Thymus (tissue), 11 donors: ENCODE results near the gene CNGA2. TPM values are rescaled to one million over a fixed set of nuclear protein-coding genes. Genes with fewer than 3 reads are reported as not detected.
A peak's percentile ranks its signal among the peaks of the same experiment; 100 is the strongest.

Source experiments
- DNase-seq, 9 donors: peaks; one replicate each; pipeline ENCODE4 v3.0.0-alpha.2; 2013; ENCODE audit warnings: low spot score in 9 of 9, low read depth in 6 of 9, missing footprints in 1 of 9
- H3K27ac ChIP-seq, 2 donors: one replicate each; pipeline ENCODE4 v1.5.1; 2013; ENCODE audit warnings: control low read depth in 1 of 2, low read depth in 1 of 2, low read length in 1 of 2, mild to moderate bottlenecking in 1 of 2, moderate library complexity in 1 of 2
- H3K27me3 ChIP-seq, 2 donors: one replicate each; pipeline ENCODE4 v1.5.1; 2013; ENCODE audit warnings: low read length in 1 of 2; ENCODE audit not compliant: control insufficient read depth in 2 of 2, insufficient read depth in 1 of 2
- H3K36me3 ChIP-seq, 2 donors: one replicate each; pipeline ENCODE4 v1.5.1; 2013; ENCODE audit warnings: low read length in 1 of 2, mild to moderate bottlenecking in 1 of 2, moderate library complexity in 1 of 2; ENCODE audit not compliant: control insufficient read depth in 2 of 2, insufficient read depth in 2 of 2
- H3K4me1 ChIP-seq, 2 donors: one replicate each; pipeline ENCODE4 v1.5.1; 2013; ENCODE audit warnings: low read length in 2 of 2; ENCODE audit not compliant: control insufficient read depth in 2 of 2, insufficient read depth in 2 of 2
- H3K4me3 ChIP-seq, 2 donors: one replicate each; pipeline ENCODE4 v1.5.1; 2013; ENCODE audit warnings: low read length in 2 of 2, control low read depth in 1 of 2, mild to moderate bottlenecking in 1 of 2
- H3K9me3 ChIP-seq, 2 donors: one replicate each; pipeline ENCODE4 v1.5.1; 2013; ENCODE audit warnings: low read length in 1 of 2, mild to moderate bottlenecking in 1 of 2; ENCODE audit not compliant: control insufficient read depth in 2 of 2, insufficient read depth in 1 of 2
- WGBS: extraction: QIAGEN DNeasy Blood & Tissue Kit; methylation state at CpG from one replicate; pipeline ENCODE4 v1.1.7; 2013; 5-methylcytosine and 5-hydroxymethylcytosine counted together
- polyA plus RNA-seq: library from polyadenylated mRNA; stranded (reverse); fragments of 200-250 nt; gene quantifications from one replicate; pipeline ENCODE4 v1.2.3, GENCODE V29; 2013
- total RNA-seq: library from RNA; stranded (reverse); fragments of 120-200 nt; gene quantifications from one replicate; pipeline ENCODE4 v1.2.4, GENCODE V29; 2013
- donor health status: healthy.

Gene CNGA2
- total and polyA plus RNA-seq, 2 donors = 0.02 to 0.09 TPM

DNA sequence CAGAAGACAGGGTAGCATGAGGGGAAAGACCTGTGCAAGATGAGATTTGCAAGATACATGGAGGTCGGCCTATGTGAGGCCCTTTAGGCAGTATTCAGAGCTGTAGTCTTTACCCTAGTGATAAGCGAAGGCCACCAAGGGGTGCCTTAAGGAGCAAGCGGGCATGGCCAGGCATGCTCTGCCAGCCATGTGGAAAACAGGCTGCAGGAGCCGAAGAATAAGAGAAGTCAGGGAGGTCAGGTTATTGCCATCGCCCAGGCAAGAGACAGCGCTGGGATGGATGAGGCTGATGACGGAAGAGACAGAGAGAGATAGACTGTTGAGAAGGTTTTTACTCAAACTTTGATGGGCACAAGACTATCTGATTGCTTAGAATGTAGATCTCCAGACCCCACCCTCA lies 25.7 kb upstream of the CNGA2 start:
- Histone ChIP-seq H3K4me1 (no peaks in the 10 kb centered on the region), H3K9me3 (no peaks in the 10 kb centered on the region), H3K4me3 (no peak overlapping the region), H3K27ac (no peak overlapping the region), H3K27me3 (peaks cover 0 to 2% of the 10 kb centered on the region in 2 donors), H3K36me3 (no peaks in the 10 kb centered on the region)
- 98% methylated on average over 7 of the region's 7 CpGs for WGBS
- DNase-seq = no peak

DNA sequence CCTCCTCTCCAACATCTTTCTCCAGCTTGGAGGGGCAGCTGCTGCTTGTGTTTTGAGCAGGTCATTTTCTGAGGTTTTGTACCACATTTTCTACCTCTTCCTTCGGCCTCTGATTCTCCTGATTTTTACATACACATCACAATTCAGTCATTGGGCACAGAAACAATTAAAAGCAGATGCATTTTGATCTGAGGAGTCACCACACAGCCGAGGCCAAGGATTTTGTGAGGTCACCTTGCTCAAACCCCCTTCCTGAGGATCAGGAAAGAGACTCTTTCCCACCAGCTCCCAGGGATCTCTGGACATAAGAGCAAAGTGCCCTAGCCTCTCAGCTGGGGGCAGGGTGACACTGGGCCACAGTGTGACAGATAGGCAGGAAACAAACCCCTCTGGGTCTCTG lies 24.1 kb upstream of the CNGA2 start:
- Histone ChIP-seq H3K4me3 (no peak overlapping the region), H3K27me3 (no peaks in the 10 kb centered on the region), H3K9me3 (no peaks in the 10 kb centered on the region), H3K36me3 (no peaks in the 10 kb centered on the region), H3K4me1 (no peaks in the 10 kb centered on the region), H3K27ac (no peak overlapping the region)
- no peak for DNase-seq
- WGBS = 85% methylated on average over 2 of the region's 2 CpGs

DNA sequence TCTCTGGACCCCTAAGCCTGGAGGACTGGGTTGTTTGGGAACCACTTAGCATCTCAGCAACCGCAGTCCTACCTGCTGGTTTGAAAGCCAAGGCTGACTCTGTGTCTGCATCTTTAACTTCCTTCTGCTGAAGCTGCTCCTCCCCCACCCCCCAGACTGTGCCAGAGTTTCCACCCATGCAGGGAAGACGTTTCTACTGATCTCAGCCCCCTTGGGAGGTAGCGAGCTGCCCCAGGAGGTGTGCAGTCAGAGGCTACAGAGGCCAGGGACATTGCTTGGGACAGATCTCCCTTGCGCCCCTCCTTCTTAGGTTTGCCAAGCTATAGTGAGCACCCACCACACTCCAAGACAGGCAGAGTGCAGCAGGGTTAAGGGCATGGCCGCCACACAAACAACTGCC lies 23.4 kb upstream of the CNGA2 start:
- H3K27ac ChIP-seq = no peak overlapping the region
- H3K9me3 ChIP-seq = no peaks in the 10 kb centered on the region
- 64% methylated on average over 5 of the region's 5 CpGs for WGBS
- no peak for DNase-seq
- no peaks in the 10 kb centered on the region for H3K27me3 ChIP-seq
- no peak overlapping the region for H3K4me3 ChIP-seq
- no peaks in the 10 kb centered on the region for H3K36me3 ChIP-seq
- no peaks in the 10 kb centered on the region for H3K4me1 ChIP-seq

DNA sequence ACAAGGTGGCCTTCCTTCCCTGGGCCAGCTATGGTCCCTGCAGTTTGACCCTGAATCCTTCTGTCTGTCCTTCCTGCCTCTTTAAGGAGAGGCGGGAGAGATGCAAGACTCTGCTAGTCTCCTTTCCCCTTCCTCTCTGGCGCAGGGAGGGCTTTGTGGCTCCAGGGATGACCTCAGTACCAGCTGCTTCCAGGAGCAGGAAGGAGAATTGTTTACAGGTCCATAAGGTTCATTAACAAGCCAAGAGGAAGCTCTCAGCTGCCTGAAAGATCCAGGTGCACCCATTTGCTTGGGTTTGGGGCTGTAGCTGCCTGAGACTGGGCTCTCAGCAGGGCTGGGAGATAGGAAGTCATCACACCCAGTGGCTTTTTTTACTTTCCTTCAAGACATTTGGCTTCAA lies 22.8 kb upstream of the CNGA2 start:
- Histone ChIP-seq H3K27me3 (no peaks in the 10 kb centered on the region), H3K9me3 (no peaks in the 10 kb centered on the region), H3K36me3 (no peaks in the 10 kb centered on the region), H3K27ac (no peak overlapping the region), H3K4me3 (no peak overlapping the region), H3K4me1 (no peaks in the 10 kb centered on the region)
- WGBS = 33% methylated on average over 2 of the region's 2 CpGs
- DNase-seq = no peak

DNA sequence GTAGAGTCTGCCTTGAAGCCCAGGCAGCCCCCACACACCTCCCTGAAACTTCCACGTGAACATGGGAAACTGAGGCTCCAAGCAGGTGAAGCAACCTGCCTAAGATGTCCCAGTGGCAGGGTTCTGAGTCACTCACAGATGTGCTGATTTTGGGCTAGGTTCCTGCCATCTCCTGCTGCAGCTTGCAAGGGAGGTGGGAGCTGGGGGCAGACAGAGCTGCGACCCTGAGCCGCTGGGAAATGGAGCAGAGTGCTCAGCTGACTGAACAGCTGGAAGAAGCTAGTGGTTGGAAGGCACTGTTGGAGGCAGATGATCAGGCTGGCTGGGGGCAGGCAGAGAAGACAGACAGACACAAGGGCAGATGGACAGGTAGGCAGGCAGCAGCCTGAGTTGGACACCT lies 22.3 kb upstream of the CNGA2 start:
- H3K27me3 ChIP-seq = no peaks in the 10 kb centered on the region
- 83% methylated on average over 3 of the region's 3 CpGs for WGBS
- H3K4me3 ChIP-seq = no peak overlapping the region
- no peak overlapping the region for H3K27ac ChIP-seq
- H3K9me3 ChIP-seq = no peaks in the 10 kb centered on the region
- H3K36me3 ChIP-seq = no peaks in the 10 kb centered on the region
- no peak for DNase-seq
- no peaks in the 10 kb centered on the region for H3K4me1 ChIP-seq

DNA sequence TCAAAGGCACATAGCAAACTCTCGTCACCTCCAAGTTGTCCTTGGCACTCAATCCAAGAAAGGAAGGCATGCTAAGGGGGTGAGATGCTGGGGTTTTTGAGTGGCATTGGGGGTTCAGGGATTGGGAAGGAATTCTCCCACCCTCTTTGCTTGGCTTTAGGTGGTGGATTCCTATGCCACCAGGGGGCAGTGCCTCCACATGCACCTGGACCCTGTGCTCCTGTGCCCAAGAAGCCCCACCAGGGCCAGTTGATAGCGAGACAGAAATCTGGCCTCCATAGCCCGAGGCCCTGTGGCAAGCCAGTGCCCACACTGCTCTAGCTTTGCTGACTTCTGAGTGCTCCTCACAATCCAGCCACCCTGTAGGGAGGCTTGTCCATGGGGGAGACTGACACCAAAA lies 20.7 kb upstream of the CNGA2 start:
- Histone ChIP-seq H3K27me3 (no peaks in the 10 kb centered on the region), H3K4me1 (no peaks in the 10 kb centered on the region), H3K27ac (no peak overlapping the region), H3K36me3 (no peaks in the 10 kb centered on the region), H3K4me3 (no peak overlapping the region), H3K9me3 (no peaks in the 10 kb centered on the region)
- peak in 1 of 9 donors; percentile 14 for DNase-seq
- WGBS = 58% methylated on average over 3 of the region's 3 CpGs

DNA sequence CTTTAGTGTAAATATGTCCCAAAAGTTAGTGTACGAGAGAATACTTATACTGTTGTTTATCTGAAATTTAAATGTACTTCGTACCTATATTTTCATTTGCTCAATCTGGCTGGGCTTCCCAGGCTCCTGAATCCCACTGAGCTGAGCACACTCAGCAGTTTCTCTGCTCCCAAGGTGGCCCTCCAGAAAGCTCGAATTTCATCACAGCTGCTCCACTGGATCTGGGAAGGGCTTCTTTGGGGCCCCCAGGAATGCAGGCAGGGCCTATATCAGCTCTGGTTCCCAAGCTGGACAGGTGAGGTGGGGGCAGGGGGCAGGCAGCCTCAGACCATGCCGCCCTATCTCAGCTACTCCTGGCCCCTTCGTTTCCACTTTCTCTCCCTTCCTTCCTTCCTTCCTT lies 20.2 kb upstream of the CNGA2 start:
- no peaks in the 10 kb centered on the region for H3K4me1 ChIP-seq
- no peak overlapping the region for H3K4me3 ChIP-seq
- no peaks in the 10 kb centered on the region for H3K27me3 ChIP-seq
- no peak overlapping the region for H3K27ac ChIP-seq
- no peaks in the 10 kb centered on the region for H3K36me3 ChIP-seq
- no peaks in the 10 kb centered on the region for H3K9me3 ChIP-seq
- WGBS = 71% methylated on average over 5 of the region's 5 CpGs
- DNase-seq = no peak

DNA sequence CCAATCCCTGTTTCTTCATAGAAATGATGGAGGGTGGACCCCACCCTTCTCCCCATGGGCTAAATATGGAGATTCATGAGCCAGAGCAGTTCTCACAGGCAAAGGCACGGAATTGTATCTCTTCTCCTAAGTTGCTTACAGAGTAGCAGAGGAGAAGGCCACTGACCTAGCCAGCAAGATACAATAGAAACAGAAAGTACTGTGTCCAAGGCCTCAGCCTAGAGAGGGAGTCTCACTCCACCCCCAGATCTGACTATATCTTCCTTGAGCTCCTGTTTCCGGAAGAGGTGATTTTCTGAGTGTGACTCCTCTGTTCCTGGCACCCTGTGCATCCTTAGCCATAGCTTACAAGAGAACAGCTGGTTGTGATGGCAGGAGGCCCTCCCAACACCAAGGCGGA lies 18.8 kb upstream of the CNGA2 start, which contains the start of gene FATE1:
FATE1 (plus strand) TSS at position 284 of the 400 bp plus-strand sequence; CDS start at position 369, 85 bp downstream.
- 91% methylated on average over 3 of the region's 3 CpGs for WGBS
- H3K4me1 ChIP-seq = no peaks in the 10 kb centered on the region
- no peak within 1 kb of the TSS for H3K27ac ChIP-seq
- H3K27me3 ChIP-seq = no peaks in the 10 kb centered on the region
- no peaks in the 10 kb centered on the region for H3K9me3 ChIP-seq
- H3K36me3 ChIP-seq = no peaks in the 10 kb centered on the region
- H3K4me3 ChIP-seq = no peak within 1 kb of the TSS
- peak in 1 of 9 donors; percentile 7 for DNase-seq

DNA sequence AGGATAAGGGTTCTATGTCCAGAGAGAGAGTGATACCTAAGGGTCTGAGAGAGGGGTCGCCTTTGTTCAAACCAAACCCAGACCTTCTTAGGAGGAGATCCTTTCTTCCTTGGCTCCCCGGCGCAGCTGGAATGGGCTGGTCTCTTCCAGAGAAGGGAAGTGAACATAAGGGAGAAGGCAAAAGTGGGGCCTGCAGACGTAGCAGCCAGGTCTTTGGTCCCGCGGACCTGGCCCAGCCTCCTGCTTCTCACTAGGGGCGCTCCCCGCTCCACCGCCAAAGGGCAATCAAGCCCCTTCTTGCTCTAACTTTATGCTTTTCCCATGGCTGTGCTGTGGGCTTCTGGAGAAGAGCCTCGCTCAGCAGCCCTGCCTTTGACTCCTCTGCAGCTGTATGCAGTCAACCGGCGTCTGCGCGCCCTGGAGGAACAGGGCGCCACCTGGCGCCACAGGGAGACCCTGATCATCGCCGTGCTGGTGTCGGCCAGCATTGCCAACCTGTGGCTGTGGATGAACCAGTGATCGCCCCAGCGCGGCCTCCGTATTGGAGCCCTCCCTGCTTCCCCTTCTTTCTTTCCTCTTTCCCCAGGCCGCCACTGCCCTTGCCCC lies 12.2 kb upstream of the CNGA2 start:
- Histone ChIP-seq H3K9me3 (no peaks in the 10 kb centered on the region), H3K27me3 (no peaks in the 10 kb centered on the region), H3K4me3 (no peak overlapping the region), H3K27ac (no peak overlapping the region), H3K36me3 (no peaks in the 10 kb centered on the region), H3K4me1 (no peaks in the 10 kb centered on the region)
- WGBS = 71% methylated on average over 24 of the region's 24 CpGs
- peak in 2 of 9 donors; percentile 9 to 28 for DNase-seq
